HepG2 (cell line): ENCODE data around the gene LGI1. TPM values are rescaled to one million over a fixed set of nuclear protein-coding genes. Genes with fewer than 3 reads are reported as not detected.

Experiments used
- ATAC-seq: fragments of 200-7000 bp; cut with Tn5 transposase; 3 replicates; pipeline ENCODE4 v1.9.1; 2020; ENCODE audit warnings: mild to moderate bottlenecking, moderate library complexity
- BruUV-seq: library from RNA; stranded (reverse); fragments of 400-500 nt; replicated peaks from 2 replicates; lab custom pipeline; 2021; lab: Mats Ljungman, UMichigan
- CTCF ChIA-PET: fragments of 300-600 bp; formaldehyde crosslinking; extraction: SDS; loops from one replicate; lab custom pipeline; 2021; ENCODE audit warnings: low total read pairs, inconsistent platforms, low intra/inter-chr PET ratio; lab: Yijun Ruan, JAX
- POLR2A ChIA-PET: fragments of 350-600 bp; sonication (Branson Sonifier 250); formaldehyde crosslinking; loops from one replicate; lab custom pipeline; 2020; ENCODE audit warnings: antibody characterized with exemption, inconsistent platforms; lab: Yijun Ruan, JAX
- DNase-seq: peaks from one replicate; pipeline ENCODE4 v3.0.0-alpha.2; 2015; ENCODE audit warnings: low spot score
- FAIRE-seq: peaks from 3 replicates; lab custom pipeline; 2011; peaks lifted over from hg19 to GRCh38; lab: Jason Lieb, UNC
- H2AFZ ChIP-seq: one replicate; pipeline ENCODE4 v1.6.1; 2011; ENCODE audit warnings: low read length, inconsistent platforms
- H3K27ac ChIP-seq: fragments of 300-600 bp; 3 replicates; pipeline ENCODE4 v1.8.0; 2011; ENCODE audit warnings: mixed run types, mild to moderate bottlenecking, mixed read lengths, low read length, inconsistent platforms; ENCODE audit not compliant: insufficient read depth; ENCODE audit errors: extremely low read length
- H3K27me3 ChIP-seq, 2 experiments: fragments of 200-600 bp in 1 of 2; 2 replicates in 1 of 2; 3 replicates in 1 of 2; pipeline versions ENCODE4 v1.6.0 to v1.8.0; 2011; ENCODE audit warnings: low read length in 2 of 2, mild to moderate bottlenecking in 2 of 2, moderate library complexity in 2 of 2, inconsistent platforms in 1 of 2; ENCODE audit not compliant: insufficient read depth in 2 of 2, control insufficient read depth in 1 of 2
- H3K36me3 ChIP-seq, 2 experiments: fragments of 200-600 bp in 1 of 2; replicated peaks in 1 of 2; 2 replicates in 1 of 2; 3 replicates in 1 of 2; pipeline versions ENCODE4 v1.5.1 to v1.8.0; 2011; ENCODE audit warnings: low read length in 2 of 2, inconsistent platforms in 1 of 2; ENCODE audit not compliant: insufficient read depth in 2 of 2, control insufficient read depth in 1 of 2
- H3K4me1 ChIP-seq: 2 replicates; pipeline ENCODE4 v1.5.1; 2012; ENCODE audit warnings: low read length, inconsistent platforms; ENCODE audit not compliant: insufficient read depth
- H3K4me2 ChIP-seq: 2 replicates; pipeline ENCODE4 v1.6.0; 2011; ENCODE audit warnings: low read depth, low read length, inconsistent platforms
- H3K4me3 ChIP-seq, 3 experiments: fragments of 200-600 bp in 1 of 3; sonication (generic), shearing (Covaris generic) in 1 of 3; replicated peaks in 1 of 3; 2 replicates each; pipeline ENCODE4 v1.5.1; 2011 to 2016; ENCODE audit warnings: low read length in 3 of 3, inconsistent platforms in 2 of 3, low read depth in 2 of 3, mild to moderate bottlenecking in 2 of 3, control low read depth in 1 of 3, mixed read lengths in 1 of 3; ENCODE audit not compliant: insufficient read depth in 1 of 3
- H3K79me2 ChIP-seq: one replicate; pipeline ENCODE4 v1.6.1; 2011; ENCODE audit warnings: low read length, inconsistent platforms; ENCODE audit not compliant: insufficient read depth
- H3K9ac ChIP-seq: 2 replicates; pipeline ENCODE4 v1.6.0; 2011; ENCODE audit warnings: mild to moderate bottlenecking, low read depth, low read length, inconsistent platforms; ENCODE audit not compliant: insufficient read depth
- H3K9me3 ChIP-seq: 2 replicates; pipeline ENCODE4 v1.5.1; 2012; ENCODE audit warnings: mild to moderate bottlenecking, low read length
- H4K20me1 ChIP-seq: 2 replicates; pipeline ENCODE4 v1.6.0; 2011; ENCODE audit warnings: inconsistent platforms, mild to moderate bottlenecking, low read length, moderate library complexity; ENCODE audit not compliant: insufficient read depth
- HCFC1 ChIP-seq: fragments of 150-350 bp; IDR thresholded peaks from 2 replicates; pipeline ENCODE4 v1.6.1; 2014; ENCODE audit warnings: low read depth, low read length
- SUZ12 ChIP-seq: fragments of 150-350 bp; IDR thresholded peaks from 2 replicates; pipeline ENCODE4 v1.6.1; 2014; ENCODE audit warnings: low read depth, low read length
- THAP11 ChIP-seq: IDR thresholded peaks from 2 replicates; pipeline ENCODE4 v1.6.1; 2016; ENCODE audit warnings: missing biosample characterization, missing genetic modification reagents
- ZNF143 ChIP-seq: sonication (generic); formaldehyde crosslinking; IDR thresholded peaks from 2 replicates; pipeline ENCODE4 v1.4.0; 2020; ENCODE audit warnings: missing genetic modification reagents
- ZNF570 ChIP-seq: sonication (generic); formaldehyde crosslinking; IDR thresholded peaks from 2 replicates; pipeline ENCODE4 v1.4.0; 2020; ENCODE audit warnings: mild to moderate bottlenecking, missing genetic modification reagents, borderline replicate concordance
- ZNF652 ChIP-seq: IDR thresholded peaks from 2 replicates; pipeline ENCODE4 v1.6.1; 2016; ENCODE audit warnings: low read depth, borderline replicate concordance
- WGBS: methylation state at CpG from one replicate; pipeline ENCODE4 v1.1.6; 2017; ENCODE audit warnings: low lambda C conversion rate; 5-methylcytosine and 5-hydroxymethylcytosine counted together
- in situ Hi-C: cut with HindIII; loops from 2 replicates; pipeline ENCODE4 v1.10.0; 2017; ENCODE audit warnings: low pct_unique_long_range_greater_than_20kb; ENCODE audit not compliant: extremely low pct_ligation_motif_present
- intact Hi-C: fragments of 100-400 bp; cut with micrococcal nuclease; formaldehyde crosslinking; loops from one replicate; pipeline ENCODE4 v1.10.0; 2022; ENCODE audit not compliant: unreplicated experiment
- polyA plus RNA-seq, 8 experiments: library from polyadenylated mRNA; depleted of rRNA in 3 of 8; stranded (reverse) in 7 of 8; unstranded in 1 of 8; fragments of >200 nt; fragmentation: Illumina TruSeq in 4 of 8; extraction: Trizol in 4 of 8; gene quantifications; 2 replicates each; pipeline versions ENCODE4 v1.2.1 to v1.2.3, GENCODE V29; 2011 to 2016; ENCODE audit warnings: low read depth in 4 of 8, missing spikeins in 1 of 8, mixed read lengths in 1 of 8; ENCODE audit not compliant: insufficient read depth in 1 of 8
- total RNA-seq, 5 experiments: library from RNA; depleted of rRNA; stranded (reverse); fragments of >200 nt; fragmentation: Illumina TruSeq; extraction: Trizol; gene quantifications; 2 replicates each; pipeline ENCODE4 v1.2.3, GENCODE V29; 2016; ENCODE audit warnings: low read depth in 1 of 5
- TF ChIP-seq, protein P1 (sequence below): fragments of 450-650 bp; IDR thresholded peaks from 2 replicates; pipeline ENCODE4 v1.6.1; 2017; ENCODE audit warnings: mild to moderate bottlenecking

LGI1 gene
- total and polyA plus RNA-seq, 2 of the 13 experiments (the other 11 are each of a cell fraction or from before 2014, with no cell fraction given) = not detected

DNA sequence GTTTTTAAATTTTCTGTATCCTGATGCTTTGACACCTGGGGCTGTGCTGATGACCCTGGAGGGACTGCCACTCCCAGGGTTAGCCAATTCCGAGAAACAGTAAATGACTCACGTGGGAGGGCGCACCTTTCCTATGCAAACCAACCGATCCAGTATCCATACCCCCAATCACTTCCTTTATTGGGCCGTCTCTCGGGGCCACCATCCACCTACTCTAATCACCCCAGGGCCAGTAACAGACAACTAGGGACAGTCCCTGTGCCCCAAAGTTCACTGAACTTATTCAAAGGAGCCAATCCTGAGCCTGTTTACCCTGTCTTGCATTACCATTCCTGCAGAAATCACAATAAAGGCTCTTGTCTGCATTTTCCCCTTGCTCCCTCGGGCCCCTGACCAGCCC is 6.6 kb upstream of the LGI1 start:
- peaks cover 0 to 14% of the 10 kb centered on the region in 2 experiments; a peak in 2 of 5 replicates for H3K27me3 ChIP-seq
- no peaks in the 10 kb centered on the region for H4K20me1 ChIP-seq
- no peak for FAIRE-seq
- H3K9ac ChIP-seq = no peak overlapping the region
- H3K79me2 ChIP-seq = no peaks in the 10 kb centered on the region
- no peak overlapping the region for H3K4me2 ChIP-seq
- H3K4me1 ChIP-seq = no peaks in the 10 kb centered on the region
- ATAC-seq = no peak
- no peak overlapping the region for H3K27ac ChIP-seq
- intact Hi-C loops = no loop called here
- no TSS peak for BruUV-seq
- in situ Hi-C loops = no loop called here
- no peak for DNase-seq
- POLR2A ChIA-PET = no interaction called here
- WGBS = 5% methylated on average over 6 of the region's 7 CpGs
- CTCF ChIA-PET = no interaction called here
- no peaks in the 10 kb centered on the region for H3K36me3 ChIP-seq
- H3K9me3 ChIP-seq = no peaks in the 10 kb centered on the region
- H2AFZ ChIP-seq = no peak overlapping the region
- no peak for TF ChIP-seq ZNF570 (CRISPR knock-in tag)
- H3K4me3 ChIP-seq = no peak overlapping the region

DNA sequence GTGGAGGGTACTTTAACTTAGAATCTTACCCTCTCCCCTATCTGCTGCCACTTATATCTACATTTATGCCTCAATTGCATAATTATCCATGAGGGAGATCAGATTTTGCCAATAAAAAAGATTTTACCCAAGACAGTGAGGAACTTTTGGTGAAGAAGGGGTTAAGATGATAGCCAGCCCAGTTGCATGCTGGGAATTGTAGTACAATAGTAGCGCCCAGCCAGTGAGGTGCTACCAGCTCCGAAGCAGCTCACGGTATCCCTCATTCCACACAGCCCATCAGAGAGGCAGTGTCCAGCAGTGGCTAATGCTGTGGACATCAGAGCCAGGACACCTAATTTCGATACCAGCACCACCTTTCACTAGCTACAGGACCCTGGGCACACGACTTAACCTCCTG is 5.9 kb upstream of the LGI1 start:
- Histone ChIP-seq H3K27me3 (peaks cover 0 to 21% of the 10 kb centered on the region in 2 experiments; a peak in 4 of 5 replicates), H3K36me3 (no peaks in the 10 kb centered on the region), H3K4me2 (no peak overlapping the region), H3K9me3 (no peaks in the 10 kb centered on the region), H3K4me3 (no peak overlapping the region), H3K9ac (no peak overlapping the region), H3K79me2 (no peaks in the 10 kb centered on the region), H4K20me1 (no peaks in the 10 kb centered on the region), H3K4me1 (no peaks in the 10 kb centered on the region), H3K27ac (no peak overlapping the region), H2AFZ (no peak overlapping the region)
- ChIA-PET CTCF (no interaction called here), POLR2A (no interaction called here)
- WGBS = 5% methylated on average over 3 of the region's 5 CpGs
- BruUV-seq = no TSS peak
- DNase-seq = no peak
- in situ Hi-C loops (no loop called here), intact Hi-C loops (no loop called here)
- ATAC-seq = peak; percentile 44; the same call in 2 of the 3 replicates
- peak; percentile 94 for TF ChIP-seq THAP11 (CRISPR knock-in tag)
- TF ChIP-seq, protein P1, sequence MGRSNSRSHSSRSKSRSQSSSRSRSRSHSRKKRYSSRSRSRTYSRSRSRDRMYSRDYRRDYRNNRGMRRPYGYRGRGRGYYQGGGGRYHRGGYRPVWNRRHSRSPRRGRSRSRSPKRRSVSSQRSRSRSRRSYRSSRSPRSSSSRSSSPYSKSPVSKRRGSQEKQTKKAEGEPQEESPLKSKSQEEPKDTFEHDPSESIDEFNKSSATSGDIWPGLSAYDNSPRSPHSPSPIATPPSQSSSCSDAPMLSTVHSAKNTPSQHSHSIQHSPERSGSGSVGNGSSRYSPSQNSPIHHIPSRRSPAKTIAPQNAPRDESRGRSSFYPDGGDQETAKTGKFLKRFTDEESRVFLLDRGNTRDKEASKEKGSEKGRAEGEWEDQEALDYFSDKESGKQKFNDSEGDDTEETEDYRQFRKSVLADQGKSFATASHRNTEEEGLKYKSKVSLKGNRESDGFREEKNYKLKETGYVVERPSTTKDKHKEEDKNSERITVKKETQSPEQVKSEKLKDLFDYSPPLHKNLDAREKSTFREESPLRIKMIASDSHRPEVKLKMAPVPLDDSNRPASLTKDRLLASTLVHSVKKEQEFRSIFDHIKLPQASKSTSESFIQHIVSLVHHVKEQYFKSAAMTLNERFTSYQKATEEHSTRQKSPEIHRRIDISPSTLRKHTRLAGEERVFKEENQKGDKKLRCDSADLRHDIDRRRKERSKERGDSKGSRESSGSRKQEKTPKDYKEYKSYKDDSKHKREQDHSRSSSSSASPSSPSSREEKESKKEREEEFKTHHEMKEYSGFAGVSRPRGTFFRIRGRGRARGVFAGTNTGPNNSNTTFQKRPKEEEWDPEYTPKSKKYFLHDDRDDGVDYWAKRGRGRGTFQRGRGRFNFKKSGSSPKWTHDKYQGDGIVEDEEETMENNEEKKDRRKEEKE = no peak
- TF ChIP-seq SUZ12 = peak; percentile 19; the same call in 1 of the 2 replicates
- TF ChIP-seq ZNF143 (CRISPR knock-in tag) = peak; percentile 88
- peak; percentile 51; the same call in 1 of the 2 replicates for TF ChIP-seq HCFC1
- peak; percentile 96 for TF ChIP-seq ZNF652 (CRISPR knock-in tag)
- FAIRE-seq = no peak
